ENCODE results near the gene CENATAC. TPM values are rescaled to one million over a fixed set of nuclear protein-coding genes. Genes with fewer than 3 reads are reported as not detected.

The CENATAC gene
- total and polyA plus RNA-seq, 8 donors = 9.1 to 86.2 (median 17.0) TPM

- Histone ChIP-seq H3K4me1 (peaks cover under 1 to 12% (median 4%) of the 10 kb centered on the region in 3 donors), H3K36me3 (peaks cover 6 to 44% (median 9%) of the 10 kb centered on the region in 3 donors), H3K4me3 (no peak overlapping the region), H3K27ac (no peak overlapping the region), H3K27me3 (no peaks in the 10 kb centered on the region), H3K9me3 (no peaks in the 10 kb centered on the region)
- no peak for FAIRE-seq
- intact Hi-C loops (cut with DNase I) = no loop called here
- no peak for TF ChIP-seq CTCF (IDR thresholded peaks at IDR 0.05)
- 75 to 77% methylated on average over 6 of the region's 6 CpGs for WGBS, 2 donors
- DNase-seq = no peak
- ATAC-seq = peak in 2 of 4 donors; percentile 31 to 35
Measured at GRCh38 chr11:119011476-119012053, 13.6 kb downstream of the CENATAC start.

- Histone ChIP-seq H3K9me3 (no peaks in the 10 kb centered on the region), H3K27me3 (no peaks in the 10 kb centered on the region), H3K4me1 (peaks cover 6 to 20% (median 11%) of the 10 kb centered on the region in 3 donors), H3K27ac (no peak overlapping the region), H3K4me3 (no peak overlapping the region), H3K36me3 (peaks cover 6 to 34% (median 9%) of the 10 kb centered on the region in 3 donors)
- intact Hi-C loops (cut with DNase I) = no loop called here
- ATAC-seq = no peak
- TF ChIP-seq CTCF (IDR thresholded peaks at IDR 0.05) = no peak
- 77 to 79% methylated on average over 3 of the region's 3 CpGs for WGBS, 2 donors
- FAIRE-seq = no peak
- no peak for DNase-seq
Measured at GRCh38 chr11:119012629-119013170, 14.8 kb downstream of the CENATAC start.

GRCh38 chr11:119014209-119014924 lies 16.4 kb downstream of the CENATAC start:
- H3K4me3 ChIP-seq = no peak overlapping the region
- ATAC-seq (no peak), FAIRE-seq (no peak), DNase-seq (peak in 1 of 6 donors; percentile 27)
- intact Hi-C loops (cut with DNase I) = no loop called here
- H3K27ac ChIP-seq = no peak overlapping the region
- no peaks in the 10 kb centered on the region for H3K27me3 ChIP-seq
- WGBS, 2 donors = 94 to 96% methylated on average over 17 of the region's 17 CpGs
- H3K4me1 ChIP-seq = peaks cover 6 to 20% (median 11%) of the 10 kb centered on the region in 3 donors
- H3K36me3 ChIP-seq = peaks cover 6 to 29% (median 9%) of the 10 kb centered on the region in 3 donors
- no peak for TF ChIP-seq CTCF (IDR thresholded peaks at IDR 0.05)
- no peaks in the 10 kb centered on the region for H3K9me3 ChIP-seq

GRCh38 chr11:119015054-119015611 lies 17.2 kb downstream of the CENATAC start:
- no peak for TF ChIP-seq CTCF (IDR thresholded peaks at IDR 0.05)
- DNase-seq (peak in 1 of 6 donors; percentile 30), FAIRE-seq (no peak), ATAC-seq (no peak)
- Histone ChIP-seq H3K4me3 (no peak overlapping the region), H3K4me1 (peaks cover 11 to 26% (median 13%) of the 10 kb centered on the region in 3 donors), H3K27me3 (no peaks in the 10 kb centered on the region), H3K9me3 (no peaks in the 10 kb centered on the region), H3K27ac (no peak overlapping the region), H3K36me3 (peaks cover 6 to 29% (median 9%) of the 10 kb centered on the region in 3 donors)
- WGBS, 2 donors = 37 to 44% methylated on average over 8 of the region's 8 CpGs
- intact Hi-C loops (cut with DNase I) = no loop called here

Data from pancreas (tissue), 10 donors.